Measurements from ENCODE around the gene AFAP1L2. TPM values are rescaled to one million over a fixed set of nuclear protein-coding genes. Genes with fewer than 3 reads are reported as not detected.
A peak's percentile ranks its signal among the peaks of the same experiment; 100 is the strongest.

AFAP1L2 gene
- total and polyA plus RNA-seq, 7 donors = 0.75 to 3.6 (median 1.7) TPM

DNA sequence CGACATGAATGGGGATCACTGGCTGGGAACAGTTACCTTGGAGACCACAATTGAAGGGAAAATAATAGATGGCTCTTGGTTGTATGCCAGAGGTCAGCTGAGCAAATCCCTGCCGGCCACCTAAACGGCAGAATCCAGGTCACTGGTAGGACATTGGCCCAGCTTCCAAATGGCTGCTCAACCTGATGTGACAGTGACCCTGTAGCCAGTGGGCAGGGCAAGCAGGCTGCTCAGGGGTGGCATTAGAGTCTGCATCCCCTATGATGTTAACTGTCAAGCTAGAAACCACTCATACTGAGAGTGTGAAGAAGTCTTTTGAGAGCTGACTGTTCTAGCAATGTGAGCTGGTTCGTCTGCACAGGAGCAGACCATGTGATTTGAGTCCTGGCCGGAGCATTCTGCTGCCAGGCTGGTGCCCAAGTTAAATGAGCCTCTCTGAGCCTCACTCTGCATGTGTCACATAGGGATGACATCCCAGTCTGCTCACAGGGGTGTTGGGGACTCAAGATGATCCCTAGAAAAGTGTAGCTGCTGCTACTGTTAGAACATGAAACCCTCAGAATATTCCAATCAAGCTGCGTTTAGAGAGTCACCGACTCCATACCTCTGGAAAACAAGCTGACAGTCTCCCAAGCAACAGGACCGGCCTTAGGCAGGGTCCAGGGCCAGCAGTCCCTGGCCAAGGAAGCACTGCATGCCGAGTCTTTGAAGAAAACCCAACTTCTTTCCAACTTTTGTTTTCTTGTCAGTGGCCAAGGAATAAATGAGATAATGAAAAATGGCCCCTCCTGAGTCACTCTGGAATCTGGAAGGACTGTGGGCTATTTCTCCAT lies 95.6 kb downstream of the AFAP1L2 start:
- Histone ChIP-seq H3K27ac (no peak overlapping the region), H3K4me1 (peaks cover 4% of the 10 kb centered on the region), H3K36me3 (ENCODE audit: insufficient read depth in 1 of 2, low read depth in 1 of 2) (no peaks in the 10 kb centered on the region), H3K9me3 (no peaks in the 10 kb centered on the region), H3K4me3 (no peak overlapping the region), H3K27me3 (ENCODE audit: insufficient read depth in 3 of 3, low read length in 2 of 3) (no peaks in the 10 kb centered on the region)
- TF ChIP-seq CTCF (IDR thresholded peaks at IDR 0.05) = no peak
- WGBS, 3 donors = 34 to 51% (median 41%) methylated on average over 9 of the region's 9 CpGs
- intact Hi-C loops (cut with DNase I) = loop anchor here (10.0 kb wide), 3 partner anchors 126 to 506 kb away; no protein-coding TSS in a partner anchor
- DNase-seq (no peak), ATAC-seq (peak in 1 of 4 donors; percentile 18)

GRCh38 chr10:114307731-114308130 lies 96.6 kb downstream of the AFAP1L2 start:
- TF ChIP-seq CTCF (IDR thresholded peaks at IDR 0.05) = no peak
- Histone ChIP-seq H3K36me3 (ENCODE audit: insufficient read depth in 1 of 2, low read depth in 1 of 2) (no peaks in the 10 kb centered on the region), H3K4me3 (no peak overlapping the region), H3K27me3 (ENCODE audit: insufficient read depth in 3 of 3, low read length in 2 of 3) (no peaks in the 10 kb centered on the region), H3K9me3 (no peaks in the 10 kb centered on the region), H3K4me1 (peaks cover 4% of the 10 kb centered on the region), H3K27ac (no peak overlapping the region)
- WGBS, 3 donors = 73 to 77% (median 77%) methylated on average over 10 of the region's 10 CpGs
- no peak for DNase-seq
- intact Hi-C loops (cut with DNase I) = loop anchor here (10.0 kb wide), 3 partner anchors 127 to 507 kb away; no protein-coding TSS in a partner anchor
- ATAC-seq = no peak

DNA sequence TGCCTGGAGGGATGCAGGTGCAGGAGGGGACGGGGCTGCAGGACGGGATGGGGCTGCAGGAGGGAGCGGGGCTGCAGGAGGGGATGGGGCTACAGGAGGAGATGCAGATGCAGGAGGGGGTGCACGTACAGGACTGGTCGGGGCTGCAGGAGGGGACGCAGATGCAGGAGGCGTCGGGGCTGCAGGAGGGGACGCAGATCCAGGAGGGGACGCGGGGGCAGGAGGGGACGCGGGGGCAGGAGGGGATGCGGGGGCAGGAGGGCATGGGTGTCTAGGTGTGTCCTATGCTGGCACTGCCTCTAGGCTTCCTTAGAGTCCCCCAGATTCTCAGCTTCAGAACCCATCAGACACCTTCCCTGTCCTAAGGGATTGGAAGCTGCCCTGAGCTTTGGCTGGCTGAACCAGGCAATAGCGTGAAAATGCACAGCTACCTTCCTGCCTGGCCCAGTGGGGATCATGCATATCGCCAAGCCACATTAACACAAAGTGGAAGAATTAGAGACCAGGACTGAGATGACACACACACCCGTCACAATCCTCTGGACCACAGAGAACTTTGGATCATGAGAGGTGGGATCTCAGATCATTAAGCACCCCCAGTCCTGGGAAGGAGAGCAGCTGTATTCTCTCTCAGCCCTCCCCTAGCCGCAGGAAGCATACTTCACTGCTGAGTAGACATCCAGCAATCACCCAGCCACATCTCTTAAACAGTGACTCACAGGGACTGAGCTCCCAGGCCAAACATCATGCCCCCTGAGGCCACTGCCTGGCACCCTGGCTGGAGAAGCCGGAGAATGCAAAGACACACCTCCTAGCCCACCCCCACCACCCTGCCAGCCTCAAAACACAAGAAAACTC lies 98.0 kb downstream of the AFAP1L2 start:
- no peak overlapping the region for H3K27ac ChIP-seq
- DNase-seq = no peak
- intact Hi-C loops (cut with DNase I) = loop anchor here (10.0 kb wide), 3 partner anchors 128 to 508 kb away; no protein-coding TSS in a partner anchor
- no peaks in the 10 kb centered on the region for H3K36me3 ChIP-seq (ENCODE audit: insufficient read depth in 1 of 2, low read depth in 1 of 2)
- no peak overlapping the region for H3K4me3 ChIP-seq
- no peak for TF ChIP-seq CTCF (IDR thresholded peaks at IDR 0.05)
- H3K4me1 ChIP-seq = peaks cover 4% of the 10 kb centered on the region
- H3K27me3 ChIP-seq (ENCODE audit: insufficient read depth in 3 of 3, low read length in 2 of 3) = no peaks in the 10 kb centered on the region
- WGBS, 3 donors = 77 to 93% (median 89%) methylated on average over 6 to 18 of the region's 19 CpGs
- no peaks in the 10 kb centered on the region for H3K9me3 ChIP-seq
- ATAC-seq = no peak

DNA sequence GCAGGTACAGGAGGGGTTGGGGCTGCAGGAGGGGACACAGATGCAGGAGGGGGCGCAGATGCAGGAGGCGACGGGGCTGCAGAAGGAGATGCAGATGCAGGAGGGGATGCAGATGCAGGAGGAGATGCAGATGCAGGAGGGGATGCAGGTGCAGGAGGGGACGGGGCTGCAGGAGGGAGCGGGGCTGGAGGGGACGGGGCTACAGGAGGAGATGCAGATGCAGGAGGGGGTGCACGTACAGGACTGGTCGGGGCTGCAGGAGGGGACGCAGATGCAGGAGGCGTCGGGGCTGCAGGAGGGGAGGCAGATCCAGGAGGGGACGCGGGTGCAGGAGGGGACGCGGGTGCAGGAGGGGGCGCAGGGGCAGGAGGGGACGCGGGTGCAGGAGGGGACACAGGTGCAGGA lies 98.8 kb downstream of the AFAP1L2 start:
- no peaks in the 10 kb centered on the region for H3K27me3 ChIP-seq (ENCODE audit: insufficient read depth in 3 of 3, low read length in 2 of 3)
- no peak overlapping the region for H3K27ac ChIP-seq
- H3K4me1 ChIP-seq = peaks cover 4% of the 10 kb centered on the region
- no peak overlapping the region for H3K4me3 ChIP-seq
- DNase-seq = no peak
- ATAC-seq = no peak
- intact Hi-C loops (cut with DNase I) = loop anchor here (10.0 kb wide), 3 partner anchors 129 to 509 kb away; no protein-coding TSS in a partner anchor
- WGBS, 3 donors = 95 to 96% (median 96%) methylated on average over 13 to 18 of the region's 18 CpGs
- no peaks in the 10 kb centered on the region for H3K9me3 ChIP-seq
- TF ChIP-seq CTCF (IDR thresholded peaks at IDR 0.05) = no peak
- no peaks in the 10 kb centered on the region for H3K36me3 ChIP-seq (ENCODE audit: insufficient read depth in 1 of 2, low read depth in 1 of 2)
